Measurements from ENCODE around the gene SOCS3. TPM values are rescaled to one million over a fixed set of nuclear protein-coding genes. Genes with fewer than 3 reads are reported as not detected.

Gene SOCS3
- total and polyA plus RNA-seq, 4 donors: 65.8 to 545 (median 113) TPM

DNA sequence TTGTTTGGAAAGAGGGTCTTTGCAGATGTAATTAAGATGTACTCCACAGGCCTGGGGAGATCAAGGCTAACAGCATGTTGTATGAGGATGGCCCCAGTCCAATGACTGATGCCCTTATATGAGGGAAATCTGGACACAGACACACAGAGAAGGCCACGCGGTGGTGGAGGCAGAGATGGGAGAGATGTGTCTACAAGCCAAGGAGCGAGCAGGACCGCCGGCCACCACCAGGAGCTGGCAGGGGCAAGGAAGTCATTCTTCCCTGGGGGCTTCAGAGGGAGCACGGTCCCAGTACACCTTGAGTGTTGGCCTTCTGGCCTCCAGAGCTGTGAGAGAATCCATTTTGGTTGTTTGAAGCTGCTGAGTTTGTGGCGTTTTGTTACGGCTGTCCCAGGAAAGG is 14.7 kb downstream of the SOCS3 start:
- Histone ChIP-seq H3K27ac (ENCODE audit: low read depth in 1 of 2, low read length in 1 of 2) (peak overlapping the region in 1 of 2 donors; percentile 71), H3K9me3 (ENCODE audit: control insufficient read depth in 4 of 4, insufficient read depth in 3 of 4, low read length in 3 of 4) (no peaks in the 10 kb centered on the region), H3K4me1 (ENCODE audit: control insufficient read depth in 5 of 5, insufficient read depth in 5 of 5, low read length in 5 of 5) (peaks cover 4 to 41% (median 18%) of the 10 kb centered on the region in 5 donors), H3K4me3 (no peak overlapping the region), H3K9ac (ENCODE audit: insufficient read depth in 1 of 2, low read length in 2 of 2) (no peak overlapping the region), H3K36me3 (ENCODE audit: control insufficient read depth in 4 of 4, insufficient read depth in 4 of 4, low read length in 4 of 4) (no peaks in the 10 kb centered on the region), H3K27me3 (ENCODE audit: control insufficient read depth in 3 of 3, insufficient read depth in 3 of 3, low read length in 2 of 3) (no peaks in the 10 kb centered on the region)
- no peak for ATAC-seq (ENCODE audit: insufficient read depth, low FRiP score)
- TF ChIP-seq, protein P1, sequence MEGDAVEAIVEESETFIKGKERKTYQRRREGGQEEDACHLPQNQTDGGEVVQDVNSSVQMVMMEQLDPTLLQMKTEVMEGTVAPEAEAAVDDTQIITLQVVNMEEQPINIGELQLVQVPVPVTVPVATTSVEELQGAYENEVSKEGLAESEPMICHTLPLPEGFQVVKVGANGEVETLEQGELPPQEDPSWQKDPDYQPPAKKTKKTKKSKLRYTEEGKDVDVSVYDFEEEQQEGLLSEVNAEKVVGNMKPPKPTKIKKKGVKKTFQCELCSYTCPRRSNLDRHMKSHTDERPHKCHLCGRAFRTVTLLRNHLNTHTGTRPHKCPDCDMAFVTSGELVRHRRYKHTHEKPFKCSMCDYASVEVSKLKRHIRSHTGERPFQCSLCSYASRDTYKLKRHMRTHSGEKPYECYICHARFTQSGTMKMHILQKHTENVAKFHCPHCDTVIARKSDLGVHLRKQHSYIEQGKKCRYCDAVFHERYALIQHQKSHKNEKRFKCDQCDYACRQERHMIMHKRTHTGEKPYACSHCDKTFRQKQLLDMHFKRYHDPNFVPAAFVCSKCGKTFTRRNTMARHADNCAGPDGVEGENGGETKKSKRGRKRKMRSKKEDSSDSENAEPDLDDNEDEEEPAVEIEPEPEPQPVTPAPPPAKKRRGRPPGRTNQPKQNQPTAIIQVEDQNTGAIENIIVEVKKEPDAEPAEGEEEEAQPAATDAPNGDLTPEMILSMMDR (IDR thresholded peaks at IDR 0.05; ENCODE audit: control extremely low read depth, extremely low read depth): no peak
- DNase-seq: no peak
- 79% methylated on average over 8 of the region's 8 CpGs for WGBS, 2 donors

GRCh38 chr17:78344666-78345065 is 15.2 kb downstream of the SOCS3 start:
- Histone ChIP-seq H3K27me3 (ENCODE audit: control insufficient read depth in 3 of 3, insufficient read depth in 3 of 3, low read length in 2 of 3) (no peaks in the 10 kb centered on the region), H3K27ac (ENCODE audit: low read depth in 1 of 2, low read length in 1 of 2) (peak overlapping the region in 1 of 2 donors; percentile 52), H3K9me3 (ENCODE audit: control insufficient read depth in 4 of 4, insufficient read depth in 3 of 4, low read length in 3 of 4) (no peaks in the 10 kb centered on the region), H3K4me1 (ENCODE audit: control insufficient read depth in 5 of 5, insufficient read depth in 5 of 5, low read length in 5 of 5) (peaks cover 4 to 41% (median 18%) of the 10 kb centered on the region in 5 donors), H3K9ac (ENCODE audit: insufficient read depth in 1 of 2, low read length in 2 of 2) (no peak overlapping the region), H3K4me3 (no peak overlapping the region), H3K36me3 (ENCODE audit: control insufficient read depth in 4 of 4, insufficient read depth in 4 of 4, low read length in 4 of 4) (no peaks in the 10 kb centered on the region)
- TF ChIP-seq, protein P1 (IDR thresholded peaks at IDR 0.05; ENCODE audit: control extremely low read depth, extremely low read depth): no peak
- WGBS, 2 donors: 75 to 85% methylated on average over 10 of the region's 10 CpGs
- DNase-seq (no peak), ATAC-seq (ENCODE audit: insufficient read depth, low FRiP score) (no peak)

- Histone ChIP-seq H3K27ac (ENCODE audit: low read depth in 1 of 2, low read length in 1 of 2) (peak overlapping the region; percentile 92 to 97), H3K9me3 (ENCODE audit: control insufficient read depth in 4 of 4, insufficient read depth in 3 of 4, low read length in 3 of 4) (no peaks in the 10 kb centered on the region), H3K4me1 (ENCODE audit: control insufficient read depth in 5 of 5, insufficient read depth in 5 of 5, low read length in 5 of 5) (peaks cover 4 to 41% (median 18%) of the 10 kb centered on the region in 5 donors), H3K27me3 (ENCODE audit: control insufficient read depth in 3 of 3, insufficient read depth in 3 of 3, low read length in 2 of 3) (no peaks in the 10 kb centered on the region), H3K4me3 (no peak overlapping the region), H3K9ac (ENCODE audit: insufficient read depth in 1 of 2, low read length in 2 of 2) (no peak overlapping the region), H3K36me3 (ENCODE audit: control insufficient read depth in 4 of 4, insufficient read depth in 4 of 4, low read length in 4 of 4) (no peaks in the 10 kb centered on the region)
- ATAC-seq (ENCODE audit: insufficient read depth, low FRiP score) (no peak), DNase-seq (no peak)
- TF ChIP-seq, protein P1 (IDR thresholded peaks at IDR 0.05; ENCODE audit: control extremely low read depth, extremely low read depth): no peak
- 34 to 40% methylated on average over 19 of the region's 19 CpGs for WGBS, 2 donors
These were observed 16.2 kb downstream of the SOCS3 start for GRCh38 chr17:78343543-78344201.

GRCh38 chr17:78343187-78343542 is 16.7 kb downstream of the SOCS3 start:
- Histone ChIP-seq H3K36me3 (ENCODE audit: control insufficient read depth in 4 of 4, insufficient read depth in 4 of 4, low read length in 4 of 4) (no peaks in the 10 kb centered on the region), H3K9ac (ENCODE audit: insufficient read depth in 1 of 2, low read length in 2 of 2) (no peak overlapping the region), H3K9me3 (ENCODE audit: control insufficient read depth in 4 of 4, insufficient read depth in 3 of 4, low read length in 3 of 4) (no peaks in the 10 kb centered on the region), H3K27ac (ENCODE audit: low read depth in 1 of 2, low read length in 1 of 2) (peak overlapping the region; percentile 92 to 97), H3K4me1 (ENCODE audit: control insufficient read depth in 5 of 5, insufficient read depth in 5 of 5, low read length in 5 of 5) (peaks cover 4 to 41% (median 18%) of the 10 kb centered on the region in 5 donors), H3K27me3 (ENCODE audit: control insufficient read depth in 3 of 3, insufficient read depth in 3 of 3, low read length in 2 of 3) (no peaks in the 10 kb centered on the region), H3K4me3 (no peak overlapping the region)
- WGBS, 2 donors: 10 to 11% methylated on average over 3 to 5 of the region's 5 CpGs
- DNase-seq: peak; percentile 89 to 91 (median 90)
- TF ChIP-seq, protein P1 (IDR thresholded peaks at IDR 0.05; ENCODE audit: control extremely low read depth, extremely low read depth): no peak
- peak; percentile 16 for ATAC-seq (ENCODE audit: insufficient read depth, low FRiP score)

Data from lung (tissue), 12 donors.